DOHH2 (cell line): Measurements from ENCODE around the gene MAD2L1BP.

Source experiments
- H3F3A ChIP-seq: fragments of 200-600 bp; sonication (generic), shearing (Covaris generic); 2 replicates; pipeline ENCODE4 v1.6.0; 2016; ENCODE audit warnings: antibody characterized with exemption, mild to moderate bottlenecking; ENCODE audit not compliant: control insufficient read depth, insufficient read depth
- H3K27ac ChIP-seq: fragments of 200-600 bp; sonication (generic); 2 replicates; pipeline ENCODE4 v1.5.1; 2014; ENCODE audit warnings: low read depth, mild to moderate bottlenecking, low read length, moderate library complexity
- H3K27me3 ChIP-seq: fragments of 200-600 bp; sonication (generic); 2 replicates; pipeline ENCODE4 v1.6.1; 2014; ENCODE audit warnings: mild to moderate bottlenecking, low read length, mixed read lengths; ENCODE audit not compliant: control insufficient read depth
- H3K36me3 ChIP-seq: fragments of 200-600 bp; sonication (generic); 2 replicates; pipeline ENCODE4 v1.6.1; 2014; ENCODE audit warnings: mild to moderate bottlenecking, low read length, moderate library complexity, mixed read lengths; ENCODE audit not compliant: control insufficient read depth
- H3K4me1 ChIP-seq: fragments of 200-600 bp; sonication (generic); 2 replicates; pipeline ENCODE4 v1.6.1; 2014; ENCODE audit warnings: mild to moderate bottlenecking, low read length, mixed read lengths; ENCODE audit not compliant: control insufficient read depth
- H3K4me2 ChIP-seq: fragments of 200-600 bp; sonication (generic); 2 replicates; pipeline ENCODE4 v1.6.0; 2014; ENCODE audit warnings: mild to moderate bottlenecking, low read length, moderate library complexity
- H3K4me3 ChIP-seq: fragments of 200-600 bp; sonication (generic); 2 replicates; pipeline ENCODE4 v1.5.1; 2014; ENCODE audit warnings: mild to moderate bottlenecking, low read length, mixed read lengths
- H3K79me2 ChIP-seq: fragments of 200-600 bp; sonication (generic); 2 replicates; pipeline ENCODE4 v1.6.1; 2014; ENCODE audit warnings: mild to moderate bottlenecking, low read length, mixed read lengths; ENCODE audit not compliant: control insufficient read depth
- H3K9me2 ChIP-seq: fragments of 200-600 bp; sonication (generic); replicated peaks from 2 replicates; pipeline ENCODE4 v1.6.1; 2014; ENCODE audit warnings: mild to moderate bottlenecking, low read length, mixed read lengths; ENCODE audit not compliant: control insufficient read depth
- H3K9me3 ChIP-seq: fragments of 200-600 bp; sonication (generic); 2 replicates; pipeline ENCODE4 v1.6.1; 2014; ENCODE audit warnings: antibody characterized with exemption, low read length, mixed read lengths; ENCODE audit not compliant: control insufficient read depth, insufficient read depth
- H4K20me1 ChIP-seq: fragments of 200-600 bp; sonication (generic); 2 replicates; pipeline ENCODE4 v1.6.0; 2014; ENCODE audit warnings: low read depth, mild to moderate bottlenecking, antibody characterized with exemption, low read length, moderate library complexity; ENCODE audit not compliant: control insufficient read depth, insufficient read depth
- EZH2phosphoT487 ChIP-seq: fragments of 200-600 bp; sonication (generic); IDR thresholded peaks from 2 replicates; pipeline ENCODE4 v1.6.1; 2017; ENCODE audit warnings: borderline replicate concordance, mild to moderate bottlenecking, antibody characterized with exemption, low read length, moderate library complexity, mixed read lengths
- TF ChIP-seq, protein P1 (sequence below): fragments of 200-600 bp; sonication (generic); IDR thresholded peaks from one replicate; pipeline ENCODE4 v1.5.1; 2014; ENCODE audit warnings: antibody characterized with exemption, mild to moderate bottlenecking, low read depth, low read length; ENCODE audit not compliant: poor library complexity, severe bottlenecking

The MAD2L1BP gene

GRCh38 chr6:43670623-43670986 is 35.0 kb downstream of the MAD2L1BP start:
- no peak overlapping the region for H3K27ac ChIP-seq
- H3K4me1 ChIP-seq = peaks cover 14% of the 10 kb centered on the region
- H3K9me3 ChIP-seq = no peaks in the 10 kb centered on the region
- no peaks in the 10 kb centered on the region for H3K79me2 ChIP-seq
- no peaks in the 10 kb centered on the region for H4K20me1 ChIP-seq
- TF ChIP-seq EZH2phosphoT487 = no peak
- TF ChIP-seq, protein P1, sequence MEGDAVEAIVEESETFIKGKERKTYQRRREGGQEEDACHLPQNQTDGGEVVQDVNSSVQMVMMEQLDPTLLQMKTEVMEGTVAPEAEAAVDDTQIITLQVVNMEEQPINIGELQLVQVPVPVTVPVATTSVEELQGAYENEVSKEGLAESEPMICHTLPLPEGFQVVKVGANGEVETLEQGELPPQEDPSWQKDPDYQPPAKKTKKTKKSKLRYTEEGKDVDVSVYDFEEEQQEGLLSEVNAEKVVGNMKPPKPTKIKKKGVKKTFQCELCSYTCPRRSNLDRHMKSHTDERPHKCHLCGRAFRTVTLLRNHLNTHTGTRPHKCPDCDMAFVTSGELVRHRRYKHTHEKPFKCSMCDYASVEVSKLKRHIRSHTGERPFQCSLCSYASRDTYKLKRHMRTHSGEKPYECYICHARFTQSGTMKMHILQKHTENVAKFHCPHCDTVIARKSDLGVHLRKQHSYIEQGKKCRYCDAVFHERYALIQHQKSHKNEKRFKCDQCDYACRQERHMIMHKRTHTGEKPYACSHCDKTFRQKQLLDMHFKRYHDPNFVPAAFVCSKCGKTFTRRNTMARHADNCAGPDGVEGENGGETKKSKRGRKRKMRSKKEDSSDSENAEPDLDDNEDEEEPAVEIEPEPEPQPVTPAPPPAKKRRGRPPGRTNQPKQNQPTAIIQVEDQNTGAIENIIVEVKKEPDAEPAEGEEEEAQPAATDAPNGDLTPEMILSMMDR = no peak
- H3K4me3 ChIP-seq = no peak overlapping the region
- peaks cover 42% of the 10 kb centered on the region for H3K36me3 ChIP-seq
- no peaks in the 10 kb centered on the region for H3K27me3 ChIP-seq
- H3K9me2 ChIP-seq = no peaks in the 10 kb centered on the region
- H3K4me2 ChIP-seq = no peak overlapping the region
- no peaks in the 10 kb centered on the region for H3F3A ChIP-seq

DNA sequence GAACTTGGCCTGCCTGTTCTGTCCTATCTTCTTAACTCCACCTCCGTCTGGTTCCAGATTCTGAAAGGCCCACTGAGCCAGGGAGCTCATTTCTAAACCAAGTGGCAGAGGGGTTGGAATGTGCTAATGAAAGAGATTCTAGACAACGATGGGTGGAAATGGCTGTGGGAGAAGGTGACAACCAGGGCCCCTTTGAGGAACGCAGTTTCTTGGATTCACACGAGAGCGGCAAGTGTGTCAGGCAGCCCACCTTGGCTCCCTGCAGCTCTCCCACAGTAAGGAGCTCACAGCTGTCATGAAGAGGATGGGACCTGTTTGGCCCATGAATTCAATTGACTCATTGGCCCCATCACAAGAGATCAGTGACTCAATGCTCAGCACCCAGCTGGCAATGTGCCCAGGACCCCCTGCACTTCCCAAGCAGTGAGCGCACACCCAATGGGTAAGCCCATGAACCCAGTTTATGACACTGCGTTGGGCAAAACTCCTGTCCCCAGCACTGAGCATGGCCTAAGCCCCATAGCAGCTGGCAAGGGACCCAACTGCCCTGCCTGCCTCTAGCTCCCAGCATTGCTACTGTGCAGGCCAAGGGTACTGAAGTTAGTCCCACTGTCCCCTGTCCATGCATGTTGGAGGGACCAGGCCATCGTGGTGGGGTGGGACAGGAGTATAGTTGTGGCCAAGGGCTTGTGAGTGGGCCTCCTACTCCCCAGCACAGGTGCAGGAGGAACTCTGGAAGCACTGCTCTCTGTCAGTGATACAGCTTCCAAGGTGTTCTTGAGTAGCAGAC is 35.6 kb downstream of the MAD2L1BP start:
- Histone ChIP-seq H3K27me3 (no peaks in the 10 kb centered on the region), H3K79me2 (no peaks in the 10 kb centered on the region), H3F3A (no peaks in the 10 kb centered on the region), H3K9me2 (no peaks in the 10 kb centered on the region), H3K4me3 (no peak overlapping the region), H3K27ac (no peak overlapping the region), H3K4me2 (no peak overlapping the region), H3K36me3 (peaks cover 46% of the 10 kb centered on the region), H4K20me1 (no peaks in the 10 kb centered on the region), H3K9me3 (no peaks in the 10 kb centered on the region), H3K4me1 (peaks cover 14% of the 10 kb centered on the region)
- TF ChIP-seq, protein P1 = no peak
- TF ChIP-seq EZH2phosphoT487 = no peak

DNA sequence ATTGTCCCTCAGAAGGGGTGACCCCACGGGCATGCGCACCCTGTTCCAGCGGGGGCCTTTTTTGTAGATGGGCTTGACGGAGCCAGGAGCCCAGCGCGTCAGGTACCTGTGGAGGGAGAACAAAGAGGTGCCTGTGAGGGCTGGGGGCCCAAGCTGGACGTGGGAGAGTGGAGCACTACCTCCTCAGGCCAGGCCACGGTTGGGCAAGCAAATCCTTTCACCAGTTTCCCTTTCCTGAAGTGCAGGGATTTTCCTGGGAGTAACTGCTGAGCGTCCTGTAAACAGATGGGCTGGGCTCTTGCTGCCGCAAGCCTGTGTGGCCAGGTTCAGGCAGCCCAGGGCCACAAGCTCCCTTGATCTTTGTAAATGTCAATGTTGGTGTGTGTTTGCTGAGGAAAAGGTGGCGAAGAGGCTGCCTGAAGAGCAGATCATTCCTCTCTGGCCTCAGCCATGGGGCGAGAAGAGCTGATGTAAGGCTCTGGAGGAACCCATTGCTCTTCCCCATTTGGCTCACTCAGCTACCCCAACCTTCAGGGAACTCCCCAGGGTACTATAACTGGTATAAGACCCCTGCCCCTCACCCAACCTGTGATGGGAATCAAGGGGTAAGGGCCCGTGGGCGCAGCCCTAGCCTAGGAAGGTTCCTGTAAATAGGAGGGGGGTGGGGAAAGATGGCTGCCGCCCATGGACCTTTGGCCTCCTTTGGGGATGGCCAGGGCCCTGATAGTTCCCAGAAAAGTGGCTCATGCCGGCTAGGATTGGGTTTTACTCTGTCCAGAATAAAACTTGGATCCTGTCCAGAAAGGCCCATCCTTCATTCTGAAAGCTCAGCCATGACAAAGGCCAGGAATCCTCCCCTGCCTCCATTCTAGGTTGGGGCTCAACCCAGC is 36.4 kb downstream of the MAD2L1BP start:
- Histone ChIP-seq H3K36me3 (peaks cover 54% of the 10 kb centered on the region), H3K4me2 (no peak overlapping the region)

More for the DNA sequence above, 36.4 kb downstream of the MAD2L1BP start:
- H3F3A ChIP-seq = no peaks in the 10 kb centered on the region
- no peaks in the 10 kb centered on the region for H3K79me2 ChIP-seq
- H4K20me1 ChIP-seq = no peaks in the 10 kb centered on the region
- H3K27ac ChIP-seq = no peak overlapping the region
- no peaks in the 10 kb centered on the region for H3K9me3 ChIP-seq
- peaks cover 14% of the 10 kb centered on the region for H3K4me1 ChIP-seq
- no peak for TF ChIP-seq EZH2phosphoT487
- TF ChIP-seq, protein P1 = no peak
- no peak overlapping the region for H3K4me3 ChIP-seq
- no peaks in the 10 kb centered on the region for H3K9me2 ChIP-seq
- no peaks in the 10 kb centered on the region for H3K27me3 ChIP-seq
